GM12878 (cell line): Measurements from ENCODE around the gene TIMP2.

ENCODE experiments used
- ATF2 ChIP-seq: IDR thresholded peaks from 2 replicates; pipeline ENCODE4 v1.6.1; 2012; ENCODE audit warnings: low read length, inconsistent platforms
- BCL11A ChIP-seq: IDR thresholded peaks from 2 replicates; pipeline ENCODE4 v1.6.1; 2011; ENCODE audit warnings: low read depth, low read length
- CEBPB ChIP-seq, 2 experiments: fragments of 150-350 bp in 1 of 2; IDR thresholded peaks; 2 replicates each; pipeline ENCODE4 v1.6.1; 2012 to 2014; ENCODE audit warnings: low read depth in 2 of 2, low read length in 2 of 2, borderline replicate concordance in 1 of 2, inconsistent platforms in 1 of 2
- CEBPZ ChIP-seq: fragments of 150-350 bp; IDR thresholded peaks from 2 replicates; pipeline ENCODE4 v1.6.1; 2016; ENCODE audit warnings: low read depth, low read length
- PAX5 ChIP-seq: IDR thresholded peaks from 2 replicates; pipeline ENCODE4 v1.6.1; 2011; ENCODE audit warnings: low read depth, low read length, borderline replicate concordance
- PBX3 ChIP-seq: IDR thresholded peaks from 2 replicates; pipeline ENCODE4 v1.6.1; 2011; ENCODE audit warnings: mild to moderate bottlenecking, low read depth, low read length, moderate library complexity; ENCODE audit not compliant: insufficient replicate concordance
- RAD51 ChIP-seq: fragments of 450-650 bp; IDR thresholded peaks from 2 replicates; pipeline ENCODE4 v1.6.1; 2016; ENCODE audit warnings: moderate library complexity, mild to moderate bottlenecking, inconsistent platforms

GRCh38 chr17:78896834-78897663 lies 28.1 kb downstream of the TIMP2 start:
- no peak for TF ChIP-seq PBX3
- TF ChIP-seq ATF2 = no peak
- no peak for TF ChIP-seq PAX5
- no peak for TF ChIP-seq CEBPB (IDR thresholded peaks at IDR 0.05; ENCODE audit: borderline replicate concordance in 1 of 2, low read depth in 2 of 2, low read length in 2 of 2)
- TF ChIP-seq BCL11A = no peak
- no peak for TF ChIP-seq RAD51
- TF ChIP-seq CEBPZ = no peak
